ENCODE measurements around the gene NRAP. TPM values are rescaled to one million over a fixed set of nuclear protein-coding genes. Genes with fewer than 3 reads are reported as not detected.

The NRAP gene
- total RNA-seq, 4 donors from 2014 or later, result under 0.01 TPM; not detected in 3

GRCh38 chr10:113549856-113550255, 114.0 kb downstream of the NRAP start:
- Histone ChIP-seq H3K27me3 (no peaks in the 10 kb centered on the region), H3K4me1 (no peaks in the 10 kb centered on the region), H3K27ac (no peak overlapping the region), H3K9me3 (no peaks in the 10 kb centered on the region), H3K4me3 (no peak overlapping the region), H3K36me3 (no peaks in the 10 kb centered on the region)
- WGBS, 2 donors, result 84 to 86% methylated on average over 6 of the region's 6 CpGs
- no peak for DNase-seq (ENCODE audit: low spot score in 2 of 2)
- TF ChIP-seq, protein P1, sequence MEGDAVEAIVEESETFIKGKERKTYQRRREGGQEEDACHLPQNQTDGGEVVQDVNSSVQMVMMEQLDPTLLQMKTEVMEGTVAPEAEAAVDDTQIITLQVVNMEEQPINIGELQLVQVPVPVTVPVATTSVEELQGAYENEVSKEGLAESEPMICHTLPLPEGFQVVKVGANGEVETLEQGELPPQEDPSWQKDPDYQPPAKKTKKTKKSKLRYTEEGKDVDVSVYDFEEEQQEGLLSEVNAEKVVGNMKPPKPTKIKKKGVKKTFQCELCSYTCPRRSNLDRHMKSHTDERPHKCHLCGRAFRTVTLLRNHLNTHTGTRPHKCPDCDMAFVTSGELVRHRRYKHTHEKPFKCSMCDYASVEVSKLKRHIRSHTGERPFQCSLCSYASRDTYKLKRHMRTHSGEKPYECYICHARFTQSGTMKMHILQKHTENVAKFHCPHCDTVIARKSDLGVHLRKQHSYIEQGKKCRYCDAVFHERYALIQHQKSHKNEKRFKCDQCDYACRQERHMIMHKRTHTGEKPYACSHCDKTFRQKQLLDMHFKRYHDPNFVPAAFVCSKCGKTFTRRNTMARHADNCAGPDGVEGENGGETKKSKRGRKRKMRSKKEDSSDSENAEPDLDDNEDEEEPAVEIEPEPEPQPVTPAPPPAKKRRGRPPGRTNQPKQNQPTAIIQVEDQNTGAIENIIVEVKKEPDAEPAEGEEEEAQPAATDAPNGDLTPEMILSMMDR (IDR thresholded peaks at IDR 0.05), result no peak
- TF ChIP-seq EP300 (IDR thresholded peaks at IDR 0.05), result no peak
- TF ChIP-seq POLR2A (IDR thresholded peaks at IDR 0.05), result no peak

GRCh38 chr10:113547426-113547825, 116.4 kb downstream of the NRAP start:
- no peak overlapping the region for H3K4me3 ChIP-seq
- DNase-seq (ENCODE audit: low spot score in 2 of 2), result no peak
- H3K27ac ChIP-seq, result no peak overlapping the region
- TF ChIP-seq POLR2A (IDR thresholded peaks at IDR 0.05) (no peak), EP300 (IDR thresholded peaks at IDR 0.05) (no peak)
- TF ChIP-seq, protein P1 (IDR thresholded peaks at IDR 0.05), result no peak
- H3K9me3 ChIP-seq, result no peaks in the 10 kb centered on the region
- H3K4me1 ChIP-seq, result no peaks in the 10 kb centered on the region
- H3K27me3 ChIP-seq, result no peaks in the 10 kb centered on the region
- H3K36me3 ChIP-seq, result no peaks in the 10 kb centered on the region
- 91 to 98% methylated on average over 2 of the region's 2 CpGs for WGBS, 2 donors

- H3K4me3 ChIP-seq, result no peak overlapping the region
- 87 to 100% methylated on average over 1 of the region's 1 CpG for WGBS, 2 donors
- no peaks in the 10 kb centered on the region for H3K4me1 ChIP-seq
- no peaks in the 10 kb centered on the region for H3K36me3 ChIP-seq
- no peak overlapping the region for H3K27ac ChIP-seq
- TF ChIP-seq, protein P1 (IDR thresholded peaks at IDR 0.05), result no peak
- TF ChIP-seq EP300 (IDR thresholded peaks at IDR 0.05), result no peak
- no peak for TF ChIP-seq POLR2A (IDR thresholded peaks at IDR 0.05)
- no peaks in the 10 kb centered on the region for H3K9me3 ChIP-seq
- no peaks in the 10 kb centered on the region for H3K27me3 ChIP-seq
- DNase-seq (ENCODE audit: low spot score in 2 of 2), result no peak
Measured at GRCh38 chr10:113544392-113544791, 119.4 kb downstream of the NRAP start.

DNA sequence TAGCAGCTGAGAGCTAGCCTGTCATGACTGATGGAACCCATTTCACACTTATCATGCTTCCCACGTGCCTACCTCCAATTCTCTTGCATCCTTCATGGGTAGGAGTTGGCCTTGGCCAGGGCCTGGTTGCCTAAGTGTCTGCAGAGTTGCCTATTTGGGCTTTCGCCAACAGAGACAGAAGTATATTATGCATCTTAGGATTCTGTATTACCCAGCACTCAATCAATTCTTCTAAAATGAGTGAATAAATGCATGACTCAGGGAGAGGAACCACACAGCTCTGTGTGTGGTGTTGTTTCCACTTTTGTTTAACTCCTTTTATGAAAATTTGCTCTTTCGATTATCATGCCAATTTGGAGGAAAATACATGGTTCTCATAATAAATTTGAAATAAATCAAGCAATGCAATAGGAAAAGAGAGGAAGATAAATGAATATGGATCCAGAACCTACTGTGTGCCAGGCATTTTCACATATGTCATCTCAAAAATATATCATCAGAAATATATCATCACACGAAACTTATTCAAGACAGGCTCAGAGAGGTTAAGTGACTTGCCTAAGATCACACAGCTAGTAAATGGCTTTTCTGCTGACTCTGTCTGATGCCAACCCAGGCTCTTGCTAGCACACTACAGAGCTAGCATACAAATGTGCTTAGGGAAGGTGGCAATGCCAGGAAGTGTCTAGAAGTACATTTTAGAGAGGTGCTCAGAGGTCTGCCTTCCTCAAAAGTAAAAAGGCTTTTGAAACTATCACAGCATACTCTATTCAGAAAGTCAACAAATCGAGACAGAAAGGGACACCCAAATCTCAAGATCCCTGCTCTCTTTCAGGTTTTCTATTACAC, 120.5 kb downstream of the NRAP start:
- Histone ChIP-seq H3K4me3 (no peak overlapping the region), H3K27ac (no peak overlapping the region), H3K36me3 (no peaks in the 10 kb centered on the region), H3K27me3 (no peaks in the 10 kb centered on the region), H3K4me1 (no peaks in the 10 kb centered on the region), H3K9me3 (no peaks in the 10 kb centered on the region)
- WGBS, 2 donors, result 71 to 80% methylated on average over 5 of the region's 5 CpGs
- no peak for TF ChIP-seq POLR2A (IDR thresholded peaks at IDR 0.05)
- TF ChIP-seq EP300 (IDR thresholded peaks at IDR 0.05), result no peak
- TF ChIP-seq, protein P1 (IDR thresholded peaks at IDR 0.05), result no peak
- DNase-seq (ENCODE audit: low spot score in 2 of 2), result no peak

DNA sequence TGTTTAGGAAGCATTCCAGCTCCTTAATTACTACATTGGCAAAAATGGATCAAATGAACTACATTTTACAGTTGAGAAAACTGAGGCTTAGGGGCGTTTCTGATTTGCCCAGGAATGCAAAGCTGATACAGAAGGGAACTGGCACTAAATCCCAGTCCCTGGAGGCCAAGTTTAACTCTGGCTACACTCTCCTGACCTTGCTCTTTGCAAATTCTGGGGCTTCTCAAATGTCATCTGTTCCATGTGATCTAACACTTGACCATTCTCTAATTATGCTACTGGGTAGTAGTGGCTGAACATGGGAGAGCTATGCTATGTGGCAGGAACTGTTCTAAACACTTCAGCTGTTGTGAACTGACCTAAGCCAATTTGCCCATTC, 122.3 kb downstream of the NRAP start:
- DNase-seq (ENCODE audit: low spot score in 2 of 2), result no peak
- no peak overlapping the region for H3K27ac ChIP-seq
- no peaks in the 10 kb centered on the region for H3K36me3 ChIP-seq
- H3K9me3 ChIP-seq, result no peaks in the 10 kb centered on the region
- TF ChIP-seq POLR2A (IDR thresholded peaks at IDR 0.05), result no peak
- TF ChIP-seq EP300 (IDR thresholded peaks at IDR 0.05), result no peak
- TF ChIP-seq, protein P1 (IDR thresholded peaks at IDR 0.05), result no peak
- 43 to 55% methylated on average over 1 of the region's 1 CpG for WGBS, 2 donors
- no peaks in the 10 kb centered on the region for H3K4me1 ChIP-seq
- H3K4me3 ChIP-seq, result no peak overlapping the region
- H3K27me3 ChIP-seq, result no peaks in the 10 kb centered on the region
